Stomach (tissue), 4 donors: Measurements from ENCODE around the gene FSTL4.

Experiments
- EP300 ChIP-seq: sonication (generic); formaldehyde crosslinking; IDR thresholded peaks from one replicate; pipeline ENCODE4 v1.6.1; 2017; ENCODE audit warnings: antibody characterized with exemption
- POLR2A ChIP-seq, 4 donors: fragments of 450-650 bp; IDR thresholded peaks; one replicate each; pipeline ENCODE4 v1.6.1; 2016; ENCODE audit warnings: antibody characterized with exemption in 4 of 4, control low read depth in 2 of 4, mild to moderate bottlenecking in 1 of 4, moderate library complexity in 1 of 4
- TF ChIP-seq, protein P1 (sequence below), 7 experiments: fragments of 450-650 bp in 4 of 7; fragments of 200-600 bp in 3 of 7; sonication (generic) in 3 of 7; IDR thresholded peaks; one replicate each; pipeline ENCODE4 v1.5.1; 2016 to 2019; ENCODE audit warnings: antibody characterized with exemption in 7 of 7, control low read depth in 2 of 7, mild to moderate bottlenecking in 1 of 7

DNA sequence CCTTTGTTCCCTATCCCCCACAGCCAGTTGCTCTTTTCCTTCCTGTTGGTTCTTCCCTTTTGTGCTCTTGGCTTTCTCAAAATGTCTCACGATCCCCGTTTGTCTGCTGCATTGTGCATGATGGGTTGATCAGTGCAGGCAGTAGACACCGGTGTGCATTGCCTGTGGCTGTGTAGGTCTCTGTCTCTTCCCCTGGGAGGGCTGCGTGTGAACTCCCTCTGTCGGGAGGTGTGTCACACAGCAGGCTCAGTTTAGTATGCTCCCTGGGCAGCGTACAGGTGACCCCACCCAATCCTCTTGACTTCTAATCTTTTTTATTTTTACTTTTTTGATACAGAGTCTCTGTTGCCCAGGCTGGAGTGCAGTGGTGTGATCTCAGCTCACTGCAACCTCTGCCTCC is 265.3 kb downstream of the FSTL4 start:
- TF ChIP-seq POLR2A (IDR thresholded peaks at IDR 0.05), result no peak
- TF ChIP-seq, protein P1, sequence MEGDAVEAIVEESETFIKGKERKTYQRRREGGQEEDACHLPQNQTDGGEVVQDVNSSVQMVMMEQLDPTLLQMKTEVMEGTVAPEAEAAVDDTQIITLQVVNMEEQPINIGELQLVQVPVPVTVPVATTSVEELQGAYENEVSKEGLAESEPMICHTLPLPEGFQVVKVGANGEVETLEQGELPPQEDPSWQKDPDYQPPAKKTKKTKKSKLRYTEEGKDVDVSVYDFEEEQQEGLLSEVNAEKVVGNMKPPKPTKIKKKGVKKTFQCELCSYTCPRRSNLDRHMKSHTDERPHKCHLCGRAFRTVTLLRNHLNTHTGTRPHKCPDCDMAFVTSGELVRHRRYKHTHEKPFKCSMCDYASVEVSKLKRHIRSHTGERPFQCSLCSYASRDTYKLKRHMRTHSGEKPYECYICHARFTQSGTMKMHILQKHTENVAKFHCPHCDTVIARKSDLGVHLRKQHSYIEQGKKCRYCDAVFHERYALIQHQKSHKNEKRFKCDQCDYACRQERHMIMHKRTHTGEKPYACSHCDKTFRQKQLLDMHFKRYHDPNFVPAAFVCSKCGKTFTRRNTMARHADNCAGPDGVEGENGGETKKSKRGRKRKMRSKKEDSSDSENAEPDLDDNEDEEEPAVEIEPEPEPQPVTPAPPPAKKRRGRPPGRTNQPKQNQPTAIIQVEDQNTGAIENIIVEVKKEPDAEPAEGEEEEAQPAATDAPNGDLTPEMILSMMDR (IDR thresholded peaks at IDR 0.05), result no peak
- TF ChIP-seq EP300, result no peak
